Activated naive CD4-positive, alpha-beta T cell treated with anti-CD3 and anti-CD28 coated beads, Interleukin-2, amount 50 U/mL, for 16 hours (primary cell): ENCODE measurements around the gene IL1RAPL1.

Source experiments
- DNase-seq: peaks from one replicate; pipeline ENCODE4 v3.0.0-alpha.2; 2020

The IL1RAPL1 gene

DNA sequence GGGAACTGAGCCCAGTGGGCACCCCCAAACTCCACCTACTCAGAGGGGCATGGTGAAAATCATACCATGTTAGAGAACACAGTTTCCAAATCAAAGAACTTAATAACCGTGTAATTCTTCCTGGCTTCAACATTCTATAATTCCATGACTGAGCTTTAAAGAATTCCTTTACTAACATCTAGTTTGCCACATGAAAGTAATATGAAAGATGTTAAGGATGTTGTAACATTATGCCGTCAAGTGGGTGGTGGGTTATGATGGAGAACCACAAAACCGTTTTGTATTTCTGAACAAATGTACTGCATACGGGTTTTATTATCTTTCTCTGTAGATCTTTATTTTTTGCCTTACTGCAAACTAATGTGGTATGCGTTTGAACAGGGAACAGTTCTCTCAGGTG is 1079.1 kb downstream of the IL1RAPL1 start:
- DNase-seq = no peak

- no peak for DNase-seq
Measured at GRCh38 chrX:29671421-29671820, 1084.2 kb downstream of the IL1RAPL1 start.

DNA sequence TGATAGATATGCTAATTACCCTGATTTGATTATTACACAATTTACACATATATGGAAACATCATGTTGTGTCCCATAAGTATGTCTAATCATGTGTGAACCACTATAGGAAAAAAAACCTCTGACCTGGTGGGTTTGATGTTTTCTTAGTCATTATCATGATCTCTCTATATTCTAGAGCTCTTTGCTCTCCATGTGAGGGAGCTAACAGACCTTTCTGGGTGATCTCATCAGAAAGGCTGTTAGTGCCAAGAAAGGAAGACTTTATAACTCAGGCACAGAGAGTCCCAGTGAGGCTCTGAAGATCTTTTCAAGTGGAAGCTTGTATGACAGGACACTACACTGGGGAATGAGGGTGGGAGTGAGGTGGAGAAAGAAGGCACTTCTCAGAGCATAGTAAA is 1100.4 kb downstream of the IL1RAPL1 start:
- no peak for DNase-seq

DNA sequence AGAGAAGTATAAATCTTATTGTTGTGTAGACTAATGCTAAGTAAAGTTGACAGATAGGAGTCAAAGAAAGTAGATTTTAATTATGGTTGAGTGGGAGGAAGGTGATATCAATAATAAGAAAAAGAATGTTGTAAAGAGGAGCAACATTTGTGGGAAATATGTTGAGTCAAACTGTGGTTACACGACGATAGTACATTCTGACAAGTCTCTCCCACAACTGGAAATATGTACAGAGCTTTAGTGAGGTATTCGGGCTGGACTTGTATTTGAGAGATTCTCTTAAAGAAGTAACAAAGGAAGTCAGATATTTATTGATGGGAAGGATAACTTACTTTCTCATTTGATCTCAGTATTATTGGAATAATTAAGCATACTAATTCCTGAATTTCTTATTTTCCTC is 1102.8 kb downstream of the IL1RAPL1 start:
- DNase-seq = no peak

GRCh38 chrX:29691044-29691443 is 1103.8 kb downstream of the IL1RAPL1 start:
- no peak for DNase-seq

- DNase-seq = no peak
Measured at GRCh38 chrX:29693912-29694311, 1106.7 kb downstream of the IL1RAPL1 start.

GRCh38 chrX:29699239-29699638 is 1112.0 kb downstream of the IL1RAPL1 start:
- no peak for DNase-seq

DNA sequence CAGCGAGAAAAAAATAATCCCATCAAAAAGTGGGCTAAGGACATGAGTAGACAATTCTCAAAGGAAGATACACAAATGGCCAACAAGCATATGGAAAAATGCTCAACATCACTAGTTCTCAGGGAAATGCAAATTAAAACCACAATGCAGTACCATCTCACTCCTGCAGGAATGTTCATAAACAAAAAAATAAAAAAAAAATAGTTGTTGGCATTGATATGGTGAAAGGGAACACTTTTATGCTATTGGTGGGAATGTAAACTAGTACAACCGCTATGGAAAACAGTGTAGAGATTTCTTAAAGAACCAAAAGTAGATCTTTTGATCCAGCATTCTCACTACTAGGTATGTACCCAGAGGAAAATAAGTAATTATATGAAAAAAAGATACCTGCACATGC is 1119.8 kb downstream of the IL1RAPL1 start:
- DNase-seq = no peak

DNA sequence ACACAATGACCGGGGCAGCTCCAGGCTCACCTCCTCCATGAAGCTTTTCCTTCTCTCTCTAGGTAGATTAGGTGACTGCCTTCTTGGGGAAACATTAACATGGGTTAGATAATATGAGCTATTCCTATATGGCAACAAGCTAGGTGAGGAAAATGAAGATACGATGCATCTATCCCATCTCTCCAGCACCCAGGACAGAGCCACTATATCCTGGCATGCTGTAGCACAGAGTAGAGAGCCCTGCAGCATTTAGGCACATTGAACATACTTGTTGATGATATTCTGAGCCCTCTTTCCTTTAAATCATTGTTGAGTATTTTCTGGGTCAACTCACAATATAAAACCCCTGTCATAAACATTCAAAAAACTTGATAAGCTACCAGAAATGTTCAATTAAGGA is 1133.9 kb downstream of the IL1RAPL1 start:
- no peak for DNase-seq

- DNase-seq = no peak
Measured at GRCh38 chrX:29724316-29724715, 1137.1 kb downstream of the IL1RAPL1 start.

GRCh38 chrX:29726811-29727210 is 1139.6 kb downstream of the IL1RAPL1 start:
- DNase-seq = no peak

DNA sequence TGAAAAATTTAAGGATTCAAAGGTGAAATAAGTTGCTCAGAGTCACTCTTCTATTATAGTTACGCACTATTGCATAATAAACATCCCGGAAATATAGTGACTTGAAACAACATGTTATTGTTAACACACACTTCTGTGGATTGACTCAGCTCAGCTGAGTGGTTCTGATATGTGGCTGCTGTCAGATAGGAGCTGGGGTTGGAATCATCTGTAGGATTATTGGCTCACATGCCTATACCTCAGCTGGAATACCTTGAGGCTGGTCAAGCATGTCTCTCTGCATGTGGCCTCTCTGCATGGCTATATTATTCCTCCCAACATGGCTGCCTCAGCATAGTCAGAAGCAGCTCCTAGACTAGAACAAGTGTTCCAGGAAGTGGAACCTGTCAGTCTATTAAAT is 1141.4 kb downstream of the IL1RAPL1 start:
- DNase-seq = no peak

DNA sequence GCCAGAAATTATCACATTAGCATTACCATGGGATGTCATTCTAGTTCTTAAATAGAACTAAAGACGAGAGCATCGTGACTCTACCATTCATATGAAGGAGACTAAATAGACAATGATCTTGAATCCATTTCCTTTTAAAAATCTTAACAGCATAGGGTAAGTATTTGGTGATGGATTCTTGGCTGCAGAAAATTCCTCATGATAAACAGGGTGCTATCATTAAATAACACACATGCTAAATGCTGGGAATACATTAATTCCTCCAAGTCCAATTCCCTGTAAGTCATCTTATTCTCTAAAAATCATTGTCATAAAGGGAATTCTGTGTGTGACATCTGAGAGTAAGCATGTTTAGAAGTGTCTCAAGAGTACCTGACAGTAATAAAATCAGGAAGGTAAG is 1157.7 kb downstream of the IL1RAPL1 start:
- DNase-seq = no peak

DNA sequence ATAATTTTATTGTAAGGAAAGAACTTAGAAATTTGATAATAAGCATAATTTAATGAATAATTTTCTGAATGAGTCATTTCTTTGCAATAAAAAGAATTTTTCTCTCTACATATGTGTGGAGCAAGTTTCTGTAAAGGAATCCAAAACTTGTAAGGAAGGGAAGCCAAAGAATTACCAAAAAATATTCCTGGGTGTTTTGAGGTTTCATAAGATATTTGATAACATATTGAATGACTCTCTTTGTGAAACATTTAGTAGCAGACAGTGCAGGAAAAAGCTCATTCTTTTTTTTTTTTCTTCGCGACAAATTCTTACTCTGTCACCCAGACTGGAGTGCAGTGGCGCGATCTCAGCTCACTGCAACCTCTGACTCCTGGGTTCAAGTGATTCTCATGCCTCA is 1159.1 kb downstream of the IL1RAPL1 start:
- no peak for DNase-seq

GRCh38 chrX:29762006-29762405 is 1174.8 kb downstream of the IL1RAPL1 start:
- DNase-seq = no peak

DNA sequence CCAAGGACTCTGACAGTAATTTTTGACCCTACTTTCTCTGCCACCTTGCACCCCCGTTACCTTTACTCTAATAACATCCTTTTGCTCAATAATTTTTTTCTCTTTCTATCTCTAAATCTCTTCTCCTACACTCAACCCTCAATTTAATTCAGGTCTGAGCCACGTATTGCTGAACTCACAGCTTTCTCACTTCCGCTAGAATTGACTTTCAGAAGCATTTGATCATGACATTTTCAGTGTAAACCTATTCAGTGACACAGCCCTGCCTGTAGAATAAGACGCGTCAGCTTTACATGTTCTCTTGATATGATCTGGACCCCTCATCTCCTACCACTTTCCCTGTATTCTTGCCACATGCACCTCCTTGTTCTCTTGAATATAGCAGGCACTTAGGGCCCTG is 1188.6 kb downstream of the IL1RAPL1 start:
- DNase-seq = no peak

DNA sequence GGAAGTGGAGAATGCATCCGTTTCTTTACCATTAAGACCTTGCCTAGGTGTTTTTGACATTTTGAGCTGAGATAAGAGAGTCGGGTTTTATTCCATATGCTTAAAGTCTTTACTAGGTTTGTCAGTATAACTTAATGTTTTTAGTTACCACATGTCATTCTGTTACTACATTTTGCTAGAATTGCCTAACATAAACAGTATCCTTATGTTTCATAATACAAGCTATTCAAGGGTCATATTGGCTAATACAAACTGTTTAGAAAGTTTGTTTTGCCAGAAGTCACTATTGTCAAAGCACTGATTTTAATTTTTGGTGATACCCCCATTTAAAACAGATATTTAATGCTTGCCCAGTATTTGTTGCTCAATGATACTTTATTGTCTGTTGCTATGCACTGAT is 1200.4 kb downstream of the IL1RAPL1 start:
- no peak for DNase-seq

DNA sequence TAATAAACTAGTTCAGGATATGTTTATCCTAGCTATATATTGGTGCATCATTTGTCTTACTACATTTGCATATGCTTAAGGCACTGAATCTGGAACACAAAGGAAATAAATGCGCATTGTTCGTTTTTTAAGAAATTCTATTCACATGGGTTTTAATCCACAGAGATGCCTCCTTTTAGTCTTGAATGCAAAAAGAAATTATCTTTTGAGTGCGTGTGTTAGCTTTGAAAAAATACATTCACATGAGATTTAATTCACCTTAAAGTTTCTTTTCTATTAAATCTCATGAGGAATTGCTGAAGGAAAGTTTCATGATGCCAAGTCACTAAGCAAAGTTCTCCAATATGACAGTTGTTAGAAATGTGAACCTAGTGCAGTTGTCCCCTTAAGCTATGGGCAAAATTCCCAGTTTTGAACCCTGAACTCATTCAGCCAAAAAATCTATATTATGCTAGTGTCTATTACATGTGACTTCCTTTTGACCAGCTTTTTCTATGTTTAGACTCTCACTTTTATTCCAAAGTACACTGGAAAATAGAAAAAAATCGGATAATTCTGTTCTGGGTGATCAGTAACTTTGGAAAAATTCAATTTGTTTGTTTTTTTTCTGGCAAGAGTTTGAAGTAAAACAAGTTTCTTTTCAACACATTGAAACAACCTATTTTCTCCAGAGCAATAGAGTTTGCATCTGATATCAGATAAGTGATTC is 1201.9 kb downstream of the IL1RAPL1 start:
- no peak for DNase-seq

GRCh38 chrX:29792335-29792734 is 1205.1 kb downstream of the IL1RAPL1 start:
- DNase-seq = no peak

GRCh38 chrX:29797156-29797555 is 1209.9 kb downstream of the IL1RAPL1 start:
- DNase-seq = no peak

GRCh38 chrX:29798469-29798868 is 1211.2 kb downstream of the IL1RAPL1 start:
- no peak for DNase-seq

- DNase-seq = no peak
Measured at GRCh38 chrX:29813174-29813573, 1225.9 kb downstream of the IL1RAPL1 start.

- no peak for DNase-seq
Measured at GRCh38 chrX:29824176-29824906, 1237.1 kb downstream of the IL1RAPL1 start.

- DNase-seq = no peak
Measured at GRCh38 chrX:29826742-29827141, 1239.5 kb downstream of the IL1RAPL1 start.

DNA sequence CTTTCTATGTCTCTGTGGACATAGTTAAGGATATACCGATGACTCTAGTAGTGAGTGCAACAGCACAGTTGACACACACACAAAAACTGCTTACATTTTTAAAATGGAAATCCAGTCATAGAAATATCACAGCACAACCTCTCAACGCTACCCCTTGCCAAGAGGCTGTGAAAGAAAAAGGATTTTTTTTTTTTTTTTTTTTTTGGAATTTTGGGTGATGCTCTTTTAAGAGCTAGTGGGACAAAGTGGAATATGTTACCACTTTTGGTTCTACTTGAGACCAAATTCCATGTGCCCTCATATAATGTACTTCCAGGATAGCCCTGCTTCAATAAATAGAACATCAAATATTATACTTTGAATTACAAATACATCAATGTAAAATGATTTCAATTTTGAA is 1247.1 kb downstream of the IL1RAPL1 start:
- DNase-seq = no peak
